Activated T-cell treated with anti-CD3 and anti-CD28 coated beads for 48 hours (primary cell): ENCODE measurements around the gene KDM4B.

Experiments used
- DNase-seq: peaks from one replicate; pipeline ENCODE4 v3.0.0-alpha.2; 2020; ENCODE audit warnings: low read depth

Gene KDM4B

GRCh38 chr19:5086725-5087439 lies 118.0 kb downstream of the KDM4B start:
- no peak for DNase-seq

DNA sequence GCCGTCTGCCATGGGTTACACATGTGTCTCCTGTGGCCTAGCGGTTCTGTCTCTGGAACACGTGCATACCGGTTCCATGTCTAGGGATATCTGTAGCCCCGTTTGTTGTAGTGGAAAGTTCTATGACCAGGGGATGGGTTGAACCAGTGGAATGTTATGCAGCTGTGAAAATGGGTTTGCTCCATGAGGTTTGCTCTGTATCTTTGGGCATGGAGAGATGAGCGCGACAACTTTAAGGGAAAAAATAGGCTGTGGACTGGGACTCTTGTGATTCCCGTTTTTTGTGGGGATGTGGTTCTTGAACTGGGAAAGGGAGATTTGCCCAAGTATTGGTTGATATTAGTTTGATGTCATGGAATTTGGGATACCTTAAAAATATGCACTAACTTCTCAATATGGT lies 120.4 kb downstream of the KDM4B start:
- DNase-seq, result no peak

DNA sequence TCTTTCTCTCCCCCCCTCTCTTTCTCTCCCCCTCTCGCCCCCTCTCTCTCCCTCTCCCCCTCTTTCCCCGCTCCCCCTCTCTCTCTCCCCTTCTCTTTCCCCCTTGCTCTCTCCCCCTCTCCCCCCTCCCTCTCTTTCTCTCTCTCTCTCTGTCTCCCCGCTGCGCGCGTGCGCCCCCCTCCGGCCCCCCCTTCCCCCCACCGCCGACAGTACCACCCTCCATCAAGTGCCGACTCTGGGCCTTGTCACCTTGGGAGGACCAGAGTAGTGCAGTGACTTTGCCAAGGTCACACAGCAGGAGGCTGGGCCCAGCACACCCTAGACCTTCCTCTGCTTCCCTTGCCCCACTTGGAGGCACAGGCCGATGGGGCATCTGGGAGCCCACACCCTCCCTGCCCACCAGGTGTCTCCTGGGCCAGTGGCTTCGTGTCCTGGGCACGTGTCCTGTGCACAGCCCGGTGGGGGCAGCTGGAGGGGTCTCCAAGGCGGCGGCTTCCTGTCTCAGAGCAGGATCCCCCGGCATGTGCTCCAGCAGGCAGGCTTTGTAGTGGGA lies 121.6 kb downstream of the KDM4B start:
- DNase-seq, result no peak

DNA sequence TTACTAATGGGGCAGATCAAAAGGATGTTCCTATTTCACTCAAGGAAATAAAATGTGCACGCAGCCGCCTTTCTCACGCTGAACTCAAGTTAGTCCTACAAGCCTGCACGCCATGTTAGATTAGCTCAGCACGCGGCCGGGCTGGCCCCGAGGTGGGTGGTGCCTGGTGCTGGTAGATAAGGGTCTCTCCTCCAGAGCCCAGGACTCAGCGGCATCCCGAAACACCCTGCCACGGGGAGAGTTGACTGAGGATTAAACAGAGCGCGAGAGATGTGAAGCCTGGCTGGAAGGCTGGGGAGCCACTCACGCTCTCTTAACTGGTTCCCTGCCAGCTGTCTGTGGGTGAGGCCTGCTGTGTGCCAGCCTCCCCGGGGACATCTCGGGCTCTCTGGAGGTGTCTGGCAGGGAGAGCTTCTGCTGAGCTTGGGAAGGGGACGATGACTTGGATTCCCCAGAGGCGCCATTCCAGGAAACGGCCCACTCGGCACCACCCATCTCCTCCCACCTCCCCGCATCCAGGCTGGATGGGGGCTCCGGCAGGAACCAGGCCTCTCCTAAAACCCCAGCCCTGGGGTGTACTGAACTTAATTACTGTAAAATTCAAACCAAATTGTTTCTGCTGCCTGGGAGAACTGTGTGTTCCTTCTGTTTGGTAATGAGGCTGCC lies 122.2 kb downstream of the KDM4B start:
- DNase-seq, result no peak

- DNase-seq, result no peak
Measured at GRCh38 chr19:5091684-5092480, 123.0 kb downstream of the KDM4B start.

DNA sequence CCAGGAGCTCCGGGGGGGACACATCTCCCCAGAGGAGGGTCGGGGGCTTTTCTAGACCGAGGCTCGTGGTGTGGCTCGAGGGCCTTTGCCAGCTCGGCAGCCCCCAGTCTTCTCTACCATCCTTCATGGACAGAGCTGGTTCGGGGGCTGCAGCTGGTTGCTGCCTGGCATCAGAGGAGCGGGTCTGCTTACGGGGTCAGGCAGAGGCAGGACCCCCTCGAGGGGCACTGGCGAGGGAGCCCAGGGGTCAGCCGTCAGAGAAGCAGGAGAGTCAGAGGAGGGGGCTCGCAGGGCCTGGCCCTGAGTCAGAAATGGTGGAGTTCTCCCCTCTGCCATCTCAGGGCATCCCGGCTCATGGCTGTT lies 123.5 kb downstream of the KDM4B start:
- DNase-seq, result no peak

- no peak for DNase-seq
Measured at GRCh38 chr19:5093297-5093928, 124.5 kb downstream of the KDM4B start.

GRCh38 chr19:5093948-5094718 lies 125.2 kb downstream of the KDM4B start:
- no peak for DNase-seq

DNA sequence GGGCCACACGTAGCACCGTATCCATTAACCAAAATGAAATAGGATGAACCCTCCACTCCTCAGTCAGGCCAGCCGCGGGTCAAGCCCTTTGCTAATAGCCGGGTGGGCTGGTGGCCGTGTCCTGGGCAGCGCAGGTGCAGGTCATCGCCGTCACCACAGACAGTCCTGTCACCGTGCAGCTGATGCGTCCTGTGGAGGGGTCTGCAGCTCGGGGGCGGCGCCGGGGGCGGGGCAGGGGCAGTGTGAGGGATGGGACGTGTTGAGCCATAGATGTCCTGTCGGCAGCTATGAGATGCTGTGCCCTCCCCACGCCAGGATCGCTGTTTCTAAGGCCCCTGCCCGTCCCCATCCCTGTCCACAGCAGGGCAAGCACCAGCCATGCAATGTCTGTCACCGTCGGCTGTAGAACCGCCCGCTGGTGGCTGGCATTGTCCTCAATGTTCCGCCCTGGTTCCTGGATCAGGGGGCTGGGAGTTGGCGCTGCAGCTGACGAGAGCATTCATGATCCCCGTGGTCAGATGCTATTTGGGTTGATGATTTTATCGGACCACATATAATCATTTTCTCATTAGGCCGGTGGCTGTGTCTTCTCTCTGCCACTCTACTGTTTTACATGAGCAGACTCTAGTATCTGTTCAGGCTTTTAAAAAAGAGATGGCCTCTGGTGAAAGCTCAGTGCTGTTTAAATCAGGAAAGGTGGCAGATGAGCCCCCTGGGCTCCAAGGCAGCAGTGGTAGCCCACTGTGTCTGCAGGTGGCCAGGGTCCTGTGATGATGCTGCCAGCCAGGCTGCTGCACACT lies 126.1 kb downstream of the KDM4B start:
- no peak for DNase-seq

DNA sequence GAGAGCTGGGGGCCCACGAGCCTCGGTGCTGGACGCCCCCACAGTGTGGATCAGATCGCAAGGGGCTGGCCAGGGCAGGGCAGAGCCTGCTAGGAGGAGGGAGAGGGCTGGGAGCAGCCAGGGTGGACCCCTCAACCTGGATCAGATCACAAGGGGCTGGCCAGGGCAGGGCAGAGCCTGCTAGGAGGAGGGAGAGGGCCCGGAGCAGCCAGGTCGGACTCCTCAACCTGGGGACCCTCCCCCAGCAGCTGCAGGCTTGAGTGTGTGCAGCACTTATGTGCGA lies 126.6 kb downstream of the KDM4B start:
- DNase-seq, result no peak

- DNase-seq, result no peak
Measured at GRCh38 chr19:5096536-5096935, 127.6 kb downstream of the KDM4B start.

- no peak for DNase-seq
Measured at GRCh38 chr19:5097331-5097930, 128.5 kb downstream of the KDM4B start.

DNA sequence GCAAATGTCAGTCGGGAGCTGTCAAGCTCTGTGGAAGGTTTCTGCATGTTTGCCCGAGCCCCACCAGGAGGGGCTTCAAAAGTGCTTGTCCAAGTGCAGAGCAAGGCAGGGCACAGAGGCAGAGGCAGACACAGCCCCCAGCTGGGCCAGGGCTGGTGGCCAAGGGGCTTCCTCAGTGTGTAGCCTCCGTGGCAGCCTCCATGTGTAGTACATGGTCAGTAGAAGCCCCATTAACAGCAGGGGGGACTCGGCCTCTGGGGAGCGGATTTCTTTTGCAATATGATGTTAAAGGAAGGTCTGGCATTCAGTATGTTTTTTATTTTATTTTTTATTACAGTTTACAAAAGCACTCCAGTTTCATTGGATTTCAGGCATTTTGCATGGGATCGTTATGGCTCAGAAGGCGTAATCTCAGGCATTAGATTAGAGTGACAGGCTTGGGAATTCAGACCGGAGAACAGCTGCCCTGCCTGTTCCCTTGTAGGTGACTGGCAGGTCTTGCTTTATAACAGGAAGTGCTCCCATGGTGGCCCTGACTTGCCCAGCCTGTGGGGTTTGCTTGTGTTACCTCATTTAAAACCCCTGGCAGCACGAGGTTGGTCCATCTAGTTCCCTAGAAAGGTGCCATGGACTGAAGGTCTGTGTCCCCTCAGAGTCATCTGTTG lies 129.2 kb downstream of the KDM4B start:
- no peak for DNase-seq

DNA sequence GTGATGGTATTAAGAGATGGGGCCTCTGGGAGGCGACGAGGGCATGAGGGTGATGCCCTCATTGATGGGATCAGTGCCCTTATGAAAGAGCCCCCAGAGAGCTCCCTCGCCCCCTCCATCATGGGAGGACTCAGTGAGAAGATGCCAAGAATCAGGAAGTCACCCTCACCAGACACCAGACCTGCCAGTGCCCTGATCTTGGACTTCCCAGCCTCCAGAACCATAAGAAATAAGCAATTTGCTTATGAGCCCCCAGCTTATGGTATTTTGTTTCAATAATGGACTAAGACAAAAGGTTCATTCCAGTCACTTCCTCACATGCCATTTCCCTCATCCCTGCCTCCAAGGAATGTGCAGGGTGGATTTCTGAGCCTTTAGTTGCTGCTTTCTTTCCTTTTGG lies 129.7 kb downstream of the KDM4B start:
- no peak for DNase-seq

DNA sequence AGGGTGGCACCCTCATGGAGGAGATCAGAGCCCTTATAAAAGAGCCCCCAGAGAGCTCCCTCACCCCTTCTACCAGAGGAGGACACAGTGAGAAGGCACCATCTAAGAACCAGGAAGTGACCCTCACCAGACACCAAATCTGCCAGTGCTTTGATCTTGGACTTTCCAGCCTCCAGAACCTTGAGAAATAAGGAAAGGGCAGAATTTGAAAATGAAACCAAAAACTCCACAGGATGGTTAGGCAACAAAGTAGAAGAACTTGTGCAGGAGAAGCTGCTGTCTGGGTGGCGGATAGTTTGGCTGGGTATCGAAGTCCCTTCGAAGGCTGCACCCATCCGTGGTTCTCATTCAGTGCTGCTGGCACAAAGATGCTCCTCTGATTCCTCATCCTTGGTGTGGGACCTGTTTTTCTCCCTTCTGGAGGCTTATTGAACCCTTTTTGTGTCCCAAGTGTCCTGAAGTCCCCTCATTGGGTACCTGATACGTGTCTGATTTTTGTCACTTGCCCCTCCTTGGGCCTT lies 130.8 kb downstream of the KDM4B start:
- DNase-seq, result no peak

- DNase-seq, result no peak
Measured at GRCh38 chr19:5101871-5102270, 133.0 kb downstream of the KDM4B start.

DNA sequence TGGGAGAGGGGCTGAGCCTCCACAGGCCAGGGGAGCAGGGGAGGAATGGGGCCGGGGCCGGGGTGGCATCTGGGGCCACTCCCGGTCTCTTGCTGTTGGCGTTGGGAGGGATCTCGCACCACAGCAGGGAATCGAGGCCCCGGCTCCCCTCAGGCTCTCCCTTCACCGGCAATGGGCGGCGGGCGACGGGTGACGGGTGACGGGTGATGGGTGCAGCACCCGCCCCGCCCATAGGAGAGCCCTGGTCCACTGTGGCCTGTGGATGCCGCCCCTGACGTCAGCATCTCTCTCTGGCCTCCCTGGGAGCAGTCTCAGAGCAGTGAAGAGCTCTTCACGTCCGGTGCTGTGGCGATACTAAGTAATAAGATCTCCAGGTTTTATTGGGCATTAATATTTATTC lies 133.6 kb downstream of the KDM4B start:
- no peak for DNase-seq

DNA sequence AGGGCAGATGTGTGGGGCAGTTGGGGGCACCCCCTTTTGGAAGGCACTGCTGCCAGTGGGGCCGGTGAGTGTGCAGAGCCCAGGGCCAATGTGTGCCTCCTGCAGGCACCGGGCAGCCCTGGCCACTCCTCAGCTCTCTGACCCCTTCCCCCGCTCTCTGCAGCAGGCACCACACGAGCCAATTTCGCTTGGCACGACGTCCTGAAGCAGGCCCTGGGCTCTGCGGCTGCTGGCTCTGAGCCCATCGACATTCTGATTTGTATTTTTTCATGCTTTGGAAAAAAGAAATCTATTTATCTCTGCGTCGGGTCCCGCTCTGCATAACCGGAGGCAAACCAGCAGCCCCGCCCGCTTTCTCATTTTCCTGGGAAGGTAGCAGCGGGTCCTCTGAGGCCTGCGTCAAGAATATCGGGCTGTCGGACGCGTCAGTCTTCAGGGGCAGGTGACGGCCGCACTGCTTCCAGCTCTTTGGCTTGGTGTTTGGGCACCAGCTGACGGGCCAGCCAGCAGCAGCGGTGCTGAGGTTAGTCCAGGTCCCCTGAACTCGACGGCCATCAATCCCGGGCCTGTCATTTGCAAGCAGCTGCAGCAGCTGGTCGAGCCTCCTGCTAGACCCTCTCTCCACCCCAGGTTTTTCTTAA lies 134.3 kb downstream of the KDM4B start:
- DNase-seq, result no peak

DNA sequence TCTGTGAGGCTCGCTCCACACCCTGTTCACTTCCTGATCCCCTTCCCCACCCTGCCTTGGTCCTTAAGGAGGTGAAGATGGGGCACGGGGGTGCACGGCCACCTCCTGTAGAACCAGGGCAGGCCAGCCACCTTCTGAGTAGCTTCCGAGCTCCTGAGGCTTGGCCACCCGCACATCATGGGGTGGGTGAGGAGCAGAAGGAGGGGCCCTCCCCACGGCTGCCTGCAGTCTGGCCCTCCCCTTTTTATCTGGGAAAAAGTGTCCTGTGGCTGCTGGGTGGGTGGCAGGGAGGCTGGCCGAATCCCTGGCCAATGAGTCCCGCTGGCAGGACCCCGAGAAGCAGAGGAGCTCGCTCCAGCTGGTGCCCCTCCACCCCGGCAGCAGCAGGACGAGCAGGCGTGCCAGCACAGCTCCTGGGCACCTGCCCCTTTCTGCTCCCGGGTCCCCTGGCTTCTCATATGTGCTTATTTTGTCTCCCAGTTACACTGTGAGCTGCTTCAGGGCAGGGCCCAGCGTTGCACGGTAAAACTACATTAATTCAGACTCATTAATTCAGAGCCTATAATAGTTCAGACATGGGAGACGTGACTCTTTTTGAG lies 135.0 kb downstream of the KDM4B start:
- DNase-seq, result no peak
